HG03097 (cell line): ENCODE results near the gene COL17A1.

Source experiments
- ATAC-seq: cut with Tn5 transposase; IDR thresholded peaks from one replicate; pipeline ENCODE4 v1.9.1; 2021; ENCODE audit not compliant: unreplicated experiment, low FRiP score

The COL17A1 gene

DNA sequence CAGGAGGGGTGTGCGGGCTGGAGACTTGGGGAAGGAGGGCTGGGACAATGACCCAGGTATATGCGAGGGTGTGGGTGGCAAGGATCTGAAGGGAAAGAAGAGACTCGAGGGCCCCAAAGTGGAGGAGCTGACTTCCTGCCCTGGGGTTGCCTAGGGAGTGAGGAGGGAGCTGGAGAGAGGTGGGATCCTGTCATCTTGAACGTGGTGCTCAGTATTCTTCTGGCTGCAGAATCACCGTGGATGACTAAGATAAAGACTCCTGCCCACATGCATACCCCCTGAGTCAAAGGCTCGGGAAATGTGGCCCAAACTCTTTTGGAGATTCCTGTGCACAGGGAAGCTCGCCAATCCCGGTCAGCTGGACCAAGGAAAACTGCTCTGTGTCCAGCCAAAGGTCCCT lies 31.2 kb downstream of the COL17A1 start:
- no peak for ATAC-seq

DNA sequence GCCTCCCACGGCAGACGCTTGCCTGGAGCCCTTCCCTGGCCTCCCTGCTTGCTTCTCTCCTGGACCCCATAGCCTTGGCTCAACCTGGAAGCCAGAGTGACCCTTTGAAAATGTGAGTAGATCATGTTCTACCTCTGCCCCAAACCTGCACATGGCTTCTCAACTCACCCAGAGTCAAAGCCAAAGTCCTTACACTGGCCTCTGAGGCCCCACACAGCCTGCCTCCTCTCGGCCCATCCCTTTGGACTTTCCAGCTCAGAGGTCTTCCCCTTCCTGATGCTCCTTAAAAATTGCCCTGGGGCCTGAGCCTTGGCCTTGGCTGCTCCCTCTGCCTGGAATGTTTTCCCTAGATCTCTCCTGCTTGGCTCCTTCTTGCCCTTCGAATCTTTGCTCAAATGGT lies 32.5 kb downstream of the COL17A1 start:
- ATAC-seq = no peak

DNA sequence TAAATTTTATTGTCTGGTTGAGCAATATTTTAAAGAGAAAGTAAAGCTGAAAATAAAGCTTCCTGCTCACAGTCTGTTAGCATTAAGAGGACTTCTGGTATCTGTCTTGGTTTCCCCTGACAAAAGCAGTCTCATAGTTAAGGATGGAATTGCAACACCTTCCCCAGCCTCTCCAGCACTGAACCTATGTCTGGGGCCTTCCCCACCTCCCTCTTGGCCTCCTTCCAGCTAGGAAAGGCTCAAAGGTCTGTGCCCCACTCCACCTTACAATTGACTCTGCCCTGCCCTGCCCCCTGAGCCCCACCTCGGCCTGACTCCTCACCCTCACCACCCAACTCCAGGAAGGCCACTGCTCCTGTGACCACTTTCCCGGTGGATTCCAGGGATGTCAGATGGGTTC lies 33.2 kb downstream of the COL17A1 start:
- ATAC-seq = no peak

DNA sequence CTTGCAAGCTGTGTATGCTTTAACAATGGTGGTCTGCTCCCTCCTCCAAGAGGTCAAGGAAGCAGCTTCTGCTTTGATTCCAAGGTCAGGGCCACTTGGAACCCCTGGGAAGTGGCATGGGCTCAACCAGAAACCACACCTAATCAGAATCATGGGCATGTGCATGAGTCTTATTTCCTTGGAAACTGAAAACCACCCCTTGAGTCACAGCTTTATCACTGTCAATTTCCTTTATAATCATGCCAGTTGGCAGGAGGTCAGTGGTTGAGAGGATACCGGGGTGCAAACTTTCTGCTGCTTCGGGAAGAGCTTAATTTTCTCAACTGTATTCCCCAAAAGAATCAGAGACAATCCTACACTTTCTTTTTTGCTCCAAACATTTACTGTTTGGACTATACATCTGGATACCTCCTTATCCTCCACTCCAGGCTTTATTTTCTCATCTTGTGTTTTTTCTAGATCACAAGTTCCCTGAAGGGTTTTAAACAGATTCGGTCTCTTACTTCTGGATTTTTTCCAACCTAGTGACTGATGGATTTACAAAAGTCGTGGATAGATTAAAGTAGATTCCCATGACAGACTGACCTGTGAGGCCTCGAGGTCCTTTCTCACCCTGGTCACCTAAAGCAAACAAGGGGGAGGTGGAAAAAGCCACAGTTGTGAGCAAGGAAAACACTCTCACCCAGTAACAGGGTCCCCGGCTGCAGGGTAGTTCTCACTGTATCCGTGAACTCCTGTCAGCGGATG lies 36.0 kb downstream of the COL17A1 start:
- ATAC-seq = no peak

DNA sequence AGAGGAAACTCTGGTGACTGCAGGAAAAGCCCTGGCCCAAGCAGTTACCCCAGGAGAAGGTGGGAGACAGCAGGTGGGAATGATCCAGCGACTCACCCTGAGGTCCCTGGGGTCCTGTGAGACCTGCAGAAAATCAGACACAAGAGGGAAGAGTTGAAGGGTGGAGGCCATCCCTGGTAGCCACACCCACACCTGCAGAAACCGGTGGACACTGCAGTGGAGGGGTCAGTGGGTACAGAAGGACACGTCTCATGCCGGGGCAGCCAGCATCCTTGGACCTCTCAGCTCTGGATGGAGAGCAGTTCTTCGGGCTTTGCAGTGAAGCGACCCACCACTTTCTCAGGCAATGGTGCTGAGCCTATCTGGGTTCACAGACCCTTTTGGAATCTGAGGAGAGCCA lies 39.0 kb downstream of the COL17A1 start:
- no peak for ATAC-seq

DNA sequence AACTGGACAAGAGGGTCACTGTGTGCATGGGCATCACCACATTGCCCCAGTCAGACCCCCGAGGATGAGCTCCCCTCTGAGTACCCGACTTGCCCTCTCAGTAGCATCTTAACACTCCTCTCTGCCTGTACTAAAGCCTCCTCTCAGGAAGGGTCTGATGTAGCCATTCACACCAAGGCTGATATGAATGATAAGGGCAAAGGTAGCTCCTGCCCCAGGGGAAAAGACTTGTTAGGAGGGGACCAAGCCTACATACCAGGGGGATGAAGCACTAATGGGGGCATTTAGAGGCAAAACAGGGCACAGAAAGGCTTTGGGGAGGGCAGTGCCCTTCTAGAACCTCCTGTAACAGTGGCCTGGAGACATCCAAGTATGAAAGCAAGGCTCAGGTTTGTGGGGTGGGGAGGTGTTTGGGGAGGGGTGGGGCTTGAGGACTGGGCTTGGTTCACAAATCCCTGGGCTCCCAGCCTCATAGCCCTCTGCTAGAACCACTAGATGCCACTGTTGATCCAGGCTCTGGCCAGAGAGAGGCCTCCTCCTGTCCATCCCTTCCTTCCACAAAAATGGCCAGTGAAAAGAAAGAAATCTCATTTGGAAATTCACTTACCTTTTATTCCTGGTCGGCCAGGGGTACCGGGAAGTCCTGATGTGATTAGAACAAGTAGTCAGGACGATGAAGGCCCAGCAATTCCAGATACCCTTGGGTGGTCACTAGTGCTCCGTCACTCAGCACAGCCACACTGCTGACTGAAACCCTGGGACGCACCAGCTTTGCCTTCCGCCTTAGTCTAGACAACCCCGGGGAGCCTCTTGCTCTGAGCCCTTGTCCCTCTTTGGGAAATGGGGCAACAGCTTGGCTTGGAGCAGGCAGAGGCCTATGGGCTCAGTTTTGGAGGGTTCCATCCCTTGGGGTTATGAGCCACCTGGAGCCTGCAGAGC lies 40.3 kb downstream of the COL17A1 start:
- no peak for ATAC-seq

DNA sequence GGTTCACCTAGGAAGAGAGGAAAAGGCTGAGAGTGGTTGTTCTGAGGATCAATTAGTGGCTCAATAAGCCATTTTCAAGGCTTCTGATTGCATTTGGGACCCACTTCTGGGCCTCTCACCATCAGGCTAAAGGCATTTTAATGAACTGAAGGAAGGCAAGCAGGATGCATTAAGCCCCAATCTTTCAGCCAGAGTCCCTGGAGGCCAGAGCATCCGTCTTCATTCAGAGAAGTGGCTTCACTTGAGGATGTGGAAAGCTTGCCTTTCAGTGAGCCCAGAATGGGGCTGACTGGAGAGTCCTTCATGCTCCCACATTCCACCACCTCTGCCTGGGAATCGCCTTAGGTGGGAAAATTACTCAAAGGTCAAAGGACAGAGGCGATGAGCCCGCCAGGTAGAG lies 41.8 kb downstream of the COL17A1 start:
- ATAC-seq = no peak

DNA sequence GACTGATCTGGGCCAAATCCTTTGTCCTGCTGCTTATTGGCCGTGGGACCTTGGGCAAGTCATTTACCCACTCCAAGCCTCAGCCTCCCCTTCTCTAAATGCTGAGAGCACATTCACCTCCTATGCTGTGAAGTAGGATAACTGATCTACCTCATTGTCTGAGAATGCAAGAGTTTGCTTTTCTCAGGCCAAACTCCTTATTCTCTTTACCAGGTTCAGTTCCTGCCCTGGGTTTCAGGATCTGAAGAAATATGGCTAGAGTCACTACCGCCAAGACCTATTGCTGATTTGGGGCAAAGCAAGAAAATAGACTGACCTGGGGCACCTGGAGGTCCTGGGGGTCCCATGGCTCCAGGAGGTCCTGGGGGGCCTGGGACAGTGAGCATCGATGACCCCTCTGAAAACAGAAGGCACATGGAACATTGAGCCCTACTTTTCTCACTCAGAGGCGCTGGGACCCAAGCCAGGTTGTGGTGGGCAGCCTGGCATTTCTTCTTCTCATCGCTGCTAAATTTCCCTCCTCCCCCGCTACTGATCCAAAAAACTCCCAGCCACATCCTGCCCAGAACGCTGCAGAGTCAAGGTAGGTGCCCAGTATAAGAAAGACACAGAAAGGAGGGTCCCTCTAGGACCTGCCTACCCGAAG lies 42.4 kb downstream of the COL17A1 start:
- ATAC-seq = no peak

DNA sequence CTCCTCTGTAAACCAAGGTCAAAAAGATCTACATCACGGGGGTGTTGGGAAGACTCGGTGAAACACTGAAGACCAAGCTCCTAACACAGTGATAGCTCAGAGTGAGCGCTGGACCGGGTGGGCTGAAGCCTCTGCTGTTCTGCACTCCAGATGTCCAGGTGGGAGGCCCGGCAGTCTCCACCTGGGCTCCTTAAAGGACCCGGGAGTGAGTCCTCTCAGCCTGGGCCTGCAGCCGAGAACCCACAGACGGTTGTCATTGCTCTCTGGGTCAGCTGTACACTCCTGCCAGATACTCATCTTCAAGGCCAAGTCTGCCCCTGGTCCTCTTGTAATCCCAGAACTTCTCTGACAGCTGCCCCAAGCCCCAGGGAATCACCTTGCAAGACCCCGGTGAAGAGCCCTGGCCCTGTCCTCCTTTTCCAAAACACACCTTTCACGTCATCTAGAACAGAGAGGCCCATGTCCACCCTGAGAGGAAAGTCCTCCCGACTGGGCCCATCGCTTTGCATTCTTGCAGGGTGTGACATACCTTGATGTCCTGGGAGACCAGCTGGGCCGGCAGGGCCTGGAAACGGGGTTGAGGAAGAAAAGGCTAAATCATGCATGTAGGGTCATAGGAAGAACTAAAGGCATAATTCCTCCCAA lies 43.7 kb downstream of the COL17A1 start:
- no peak for ATAC-seq

DNA sequence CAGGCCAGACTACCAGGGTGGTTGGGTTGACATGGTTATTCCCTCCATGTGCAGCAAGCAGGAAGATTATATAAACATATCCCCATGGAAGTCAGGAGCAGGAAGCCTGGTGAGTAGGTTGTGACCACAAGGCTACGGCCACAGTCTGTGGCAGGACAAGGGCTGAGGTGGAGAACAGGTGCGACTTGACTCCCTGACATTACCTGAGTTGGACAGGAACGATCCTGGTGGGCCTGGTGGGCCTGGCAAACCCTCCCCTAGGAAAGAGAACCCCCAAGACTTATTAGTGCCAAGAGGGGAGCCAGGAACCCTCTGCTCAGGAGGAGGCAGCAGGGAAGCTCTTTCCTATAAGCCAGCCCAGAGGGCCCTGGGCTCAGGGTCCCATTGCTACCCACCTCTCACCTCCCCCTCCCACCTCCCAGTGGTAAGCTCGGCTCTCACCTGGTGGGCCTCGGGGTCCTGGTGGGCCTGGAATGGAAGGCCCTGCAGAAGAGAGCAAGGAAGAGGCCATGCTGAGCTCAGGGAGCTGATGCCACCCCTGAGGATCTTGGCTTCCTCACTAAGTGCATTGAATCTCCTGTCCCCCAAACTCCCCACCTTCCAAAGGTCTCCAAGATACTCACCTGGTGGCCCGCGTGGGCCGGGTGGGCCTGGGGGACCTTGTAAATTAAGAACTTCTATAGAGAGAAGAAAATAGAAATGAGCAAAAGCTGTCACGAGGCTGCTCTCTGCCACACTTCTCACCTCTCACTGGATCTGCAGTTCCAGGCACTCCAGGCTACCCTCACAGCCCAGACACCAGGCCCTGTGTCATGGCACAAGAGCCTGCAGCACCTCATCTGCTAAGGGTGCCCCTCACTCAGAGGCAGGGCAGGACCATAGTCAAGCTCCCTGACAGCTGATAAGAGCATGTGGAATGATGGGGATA lies 44.6 kb downstream of the COL17A1 start:
- ATAC-seq = no peak

DNA sequence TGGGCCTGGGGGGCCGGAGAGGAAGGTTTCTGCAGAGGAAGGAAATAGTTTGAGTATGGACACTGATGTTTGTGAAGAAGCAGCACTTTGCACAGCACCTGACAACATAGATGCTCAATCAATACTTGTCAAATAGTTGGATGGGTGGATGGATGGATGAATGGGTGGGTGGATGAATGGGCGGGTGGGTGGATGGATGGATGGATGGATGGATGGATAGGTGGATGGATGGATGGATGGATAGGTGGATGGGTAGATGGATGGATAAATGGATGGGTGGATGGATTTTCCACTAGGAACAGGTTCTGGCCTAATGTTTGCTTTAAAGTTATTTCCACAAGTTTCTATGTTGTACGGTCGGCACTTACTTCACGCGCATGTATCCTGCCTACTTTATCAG lies 45.3 kb downstream of the COL17A1 start:
- ATAC-seq = no peak

DNA sequence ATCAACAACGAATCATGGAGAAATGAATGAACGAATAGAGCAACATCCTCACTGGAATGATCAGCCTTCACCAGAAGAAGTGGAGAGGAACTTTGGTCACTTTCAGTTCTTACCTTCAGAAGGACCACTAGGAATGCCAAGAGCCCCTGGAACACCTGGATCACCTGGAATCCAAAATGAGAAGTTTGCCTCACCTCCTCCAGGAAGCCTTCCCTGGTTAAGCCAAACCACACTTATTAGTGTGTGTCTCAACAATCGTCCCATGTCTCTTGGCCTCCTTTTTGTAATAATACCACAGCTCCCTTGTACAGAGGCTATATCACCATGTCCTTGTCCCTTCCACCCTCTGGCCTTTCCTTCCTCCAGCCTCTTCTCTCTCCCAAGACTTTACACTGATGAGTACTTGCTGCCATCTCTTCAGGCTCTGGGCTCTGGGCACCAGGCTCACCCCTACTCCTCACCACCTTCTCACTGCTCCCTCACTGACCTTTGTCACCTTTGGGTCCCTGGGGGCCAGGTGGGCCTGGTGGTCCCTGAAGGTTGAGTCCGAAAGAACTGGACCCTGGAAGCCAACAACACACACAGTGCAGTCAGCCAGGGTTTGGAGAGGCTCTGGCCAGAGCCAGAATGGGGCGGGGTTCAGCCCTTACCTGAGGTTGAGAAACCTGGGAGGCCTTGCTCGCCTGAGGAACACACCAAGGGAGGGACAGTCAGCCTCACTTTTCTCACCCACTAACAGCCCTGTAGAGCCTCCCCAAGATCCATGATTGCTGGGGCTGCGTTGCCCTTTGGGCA lies 46.5 kb downstream of the COL17A1 start:
- ATAC-seq = no peak

DNA sequence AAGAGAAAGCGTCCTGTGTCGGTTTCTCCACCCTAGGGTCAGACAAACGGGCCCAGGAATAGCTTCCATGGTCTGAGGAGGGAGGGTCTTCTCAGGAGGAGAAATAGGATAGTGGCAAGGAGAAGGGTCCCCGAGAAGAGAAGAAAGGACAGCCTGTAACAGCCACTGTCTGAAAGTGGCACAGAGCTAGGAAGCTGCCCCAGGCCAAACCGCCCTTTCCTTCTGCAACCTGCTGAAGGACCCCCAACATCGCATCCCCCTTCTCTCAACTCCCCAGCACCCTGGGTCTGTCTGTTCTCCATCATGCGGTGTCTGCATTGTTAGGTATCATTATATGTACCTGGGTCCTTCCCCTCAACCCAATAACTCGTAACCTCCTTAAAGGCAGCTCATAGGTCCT lies 47.1 kb downstream of the COL17A1 start:
- ATAC-seq = no peak

DNA sequence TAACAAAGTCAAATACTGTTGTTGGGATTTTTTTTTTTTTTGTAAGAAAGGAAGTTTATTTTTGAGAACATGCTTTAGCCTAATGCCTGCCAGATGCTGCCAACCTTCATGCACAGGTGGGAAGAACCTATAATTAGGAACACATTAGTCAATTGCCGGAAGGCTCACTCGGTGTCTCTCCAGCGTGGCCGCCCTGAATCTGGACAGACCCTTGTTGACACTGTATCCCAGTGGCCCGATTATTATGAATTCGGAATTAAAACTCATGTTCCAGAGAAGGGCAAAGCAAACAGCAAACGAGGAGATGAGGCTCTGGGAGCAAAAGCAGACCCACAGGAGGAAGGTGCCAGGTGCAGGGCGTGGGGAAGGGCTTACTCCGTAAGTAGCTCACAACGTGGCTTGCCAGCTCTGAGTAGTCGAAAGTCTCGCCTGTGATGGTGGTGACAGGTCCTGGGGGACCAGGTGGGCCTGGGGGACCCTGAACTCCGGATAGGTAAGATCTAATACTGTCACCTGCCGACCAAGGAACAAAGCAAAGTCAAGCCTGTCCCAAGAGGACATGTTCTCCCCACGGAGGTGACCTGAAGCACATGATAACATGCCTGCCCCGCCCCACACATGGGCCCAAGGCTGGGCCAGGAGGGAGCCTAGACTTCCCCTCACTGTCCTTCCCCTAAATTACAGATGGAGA lies 48.3 kb downstream of the COL17A1 start:
- ATAC-seq = no peak

DNA sequence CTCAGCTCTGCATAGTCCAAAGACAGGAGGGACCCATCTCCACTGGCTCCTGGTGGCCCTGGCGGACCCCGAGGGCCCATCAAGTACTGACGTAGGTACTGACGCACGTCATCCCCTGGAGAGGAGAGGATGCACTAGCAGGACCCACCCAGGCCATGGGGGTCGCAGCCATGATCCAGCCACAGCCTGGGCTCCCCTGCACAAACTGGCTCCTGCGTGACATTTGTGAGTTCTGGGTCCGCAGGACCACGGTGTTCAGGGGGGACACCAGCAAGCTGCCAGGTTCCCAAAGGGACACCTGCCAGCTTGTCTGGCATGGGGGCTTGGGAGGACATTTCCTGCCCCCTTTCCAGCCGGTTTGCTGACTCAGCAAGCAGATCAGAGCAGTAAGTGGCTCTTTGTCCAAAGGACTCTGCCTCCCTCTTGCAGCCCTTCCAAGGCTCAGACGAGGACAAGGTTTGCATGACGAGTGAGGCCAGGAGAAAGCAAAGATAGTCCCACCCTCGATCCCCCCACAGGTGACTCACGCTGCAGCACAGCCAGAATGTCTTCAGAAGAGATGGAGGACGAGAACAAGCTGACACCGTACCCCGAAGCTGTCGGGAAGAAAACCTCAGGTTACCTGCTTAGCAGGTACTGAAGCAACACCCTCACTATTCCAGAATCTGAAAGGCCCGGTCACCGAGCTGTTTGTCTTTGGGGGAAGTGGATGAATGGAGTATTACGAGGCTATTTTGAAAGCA lies 49.0 kb downstream of the COL17A1 start:
- ATAC-seq = no peak

DNA sequence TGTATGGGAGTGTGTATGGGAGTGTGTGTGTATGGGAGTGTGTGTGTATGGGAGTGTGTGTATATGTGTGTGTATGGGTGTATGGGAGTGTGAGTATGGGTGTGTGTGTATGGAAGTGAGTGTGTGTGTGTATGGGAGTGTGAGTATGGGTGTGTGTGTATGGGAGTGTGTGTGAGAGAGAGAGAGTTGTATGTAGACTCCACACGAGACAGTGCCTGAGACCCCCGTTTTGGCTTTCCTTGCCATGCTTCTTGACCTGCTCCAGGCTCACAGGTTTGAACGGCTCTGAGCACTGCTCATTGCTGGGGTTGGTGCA lies 49.7 kb downstream of the COL17A1 start:
- ATAC-seq = no peak

DNA sequence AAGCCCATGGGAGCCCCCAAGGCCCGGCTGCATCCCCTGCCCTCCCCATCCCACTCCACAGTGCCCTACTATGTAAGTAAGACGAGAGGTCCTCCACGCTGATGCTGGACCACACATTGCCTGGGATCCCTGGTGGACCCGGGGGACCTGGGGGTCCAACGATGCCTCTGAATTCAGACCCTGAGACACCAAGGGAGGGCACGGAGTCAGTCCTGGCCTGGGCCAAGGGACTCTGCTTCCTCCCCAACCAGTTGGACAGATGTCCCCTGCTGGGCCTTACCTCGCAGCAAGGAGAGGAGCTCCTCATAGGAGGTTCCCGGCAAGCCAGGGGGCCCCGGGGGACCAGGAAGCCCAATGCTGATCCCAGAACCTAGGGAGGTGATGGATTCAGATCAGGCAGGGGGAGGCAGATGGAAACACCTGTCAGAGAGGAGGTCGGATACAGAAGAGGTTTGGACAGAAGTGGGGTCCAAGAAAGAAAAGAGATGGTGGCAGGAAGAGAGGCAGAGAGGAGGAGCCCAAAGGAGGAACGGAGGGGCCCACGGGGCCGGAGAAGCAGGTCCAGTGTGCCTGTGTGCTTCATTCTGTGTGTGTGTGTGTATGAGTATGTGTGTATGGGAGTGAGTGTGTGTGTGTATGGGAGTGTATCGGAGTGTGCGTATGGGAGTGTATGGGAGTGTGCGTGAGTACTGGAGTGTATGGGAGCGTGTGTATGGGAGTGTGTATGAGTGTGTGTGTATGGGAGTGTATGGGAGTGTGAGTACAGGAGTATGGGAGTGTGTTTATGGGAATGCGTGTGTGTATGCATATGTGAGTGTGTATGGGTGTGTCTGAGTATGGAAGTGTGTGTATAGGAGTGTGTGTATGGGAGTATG lies 50.2 kb downstream of the COL17A1 start:
- ATAC-seq = no peak
